GM12878 (cell line): ENCODE data around the gene GALNTL6. TPM values are rescaled to one million over a fixed set of nuclear protein-coding genes. Genes with fewer than 3 reads are reported as not detected.

Experiments used
- ATAC-seq: fragments of 200-7000 bp; cut with Tn5 transposase; 3 replicates; pipeline ENCODE4 v1.9.1; 2020; ENCODE audit warnings: mild to moderate bottlenecking, moderate library complexity
- BruUV-seq: library from RNA; stranded (reverse); fragments of 400-500 nt; replicated peaks from 2 replicates; lab custom pipeline; 2021; lab: Mats Ljungman, UMichigan
- CTCF ChIA-PET: fragments of 300-600 bp; sonication (Branson Sonifier 250); formaldehyde crosslinking; extraction: SDS; loops from one replicate; lab custom pipeline; 2021; ENCODE audit warnings: inconsistent platforms; lab: Yijun Ruan, JAX
- POLR2A ChIA-PET: fragments of 350-600 bp; formaldehyde crosslinking; extraction: SDS; loops from one replicate; lab custom pipeline; 2021; ENCODE audit warnings: inconsistent platforms; lab: Charles Lee
- RAD21 ChIA-PET: fragments of 300-600 bp; sonication (Branson Sonifier 250); formaldehyde crosslinking; loops from one replicate; lab custom pipeline; 2023; ENCODE audit warnings: antibody characterized with exemption; ENCODE audit not compliant: unreplicated experiment; lab: Charles Lee
- SMC1A ChIA-PET: fragments of 300-600 bp; sonication (Branson Sonifier 250); formaldehyde crosslinking; loops from one replicate; lab custom pipeline; 2023; ENCODE audit not compliant: unreplicated experiment, uncharacterized antibody; lab: Charles Lee
- DNase-seq: peaks from one replicate; pipeline ENCODE4 v3.0.0-alpha.2; 2011; ENCODE audit warnings: low read depth, low spot score
- FAIRE-seq: peaks from 3 replicates; lab custom pipeline; 2011; peaks lifted over from hg19 to GRCh38; lab: Jason Lieb, UNC
- H2AFZ ChIP-seq: 2 replicates; pipeline ENCODE4 v1.6.0; 2011; ENCODE audit warnings: low read depth, low read length, control low read depth; ENCODE audit not compliant: control insufficient read depth
- H3K27ac ChIP-seq: 2 replicates; pipeline ENCODE4 v1.5.1; 2011; ENCODE audit warnings: control low read depth; ENCODE audit not compliant: control insufficient read depth, insufficient read depth
- H3K27me3 ChIP-seq, 2 experiments: replicated peaks in 1 of 2; 2 replicates each; pipeline versions ENCODE4 v1.6.0 to v1.6.1; 2011; ENCODE audit warnings: low read length in 1 of 2; ENCODE audit not compliant: control insufficient read depth in 2 of 2, insufficient read depth in 2 of 2
- H3K36me3 ChIP-seq, 2 experiments: 2 replicates each; pipeline ENCODE4 v1.5.1; 2011; ENCODE audit warnings: low read length in 1 of 2; ENCODE audit not compliant: control insufficient read depth in 2 of 2, insufficient read depth in 2 of 2
- H3K4me1 ChIP-seq: 2 replicates; pipeline ENCODE4 v1.6.1; 2011; ENCODE audit warnings: mild to moderate bottlenecking, low read length, moderate library complexity, mixed read lengths; ENCODE audit not compliant: control insufficient read depth, insufficient read depth
- H3K4me2 ChIP-seq: 2 replicates; pipeline ENCODE4 v1.6.0; 2011; ENCODE audit warnings: control low read depth; ENCODE audit not compliant: control insufficient read depth, insufficient read depth
- H3K4me3 ChIP-seq: fragments of 200-600 bp; sonication (generic); 2 replicates; pipeline ENCODE4 v1.5.1; 2016
- H3K79me2 ChIP-seq: 2 replicates; pipeline ENCODE4 v1.6.0; 2011; ENCODE audit warnings: low read length; ENCODE audit not compliant: control insufficient read depth, insufficient read depth
- H3K9ac ChIP-seq: 2 replicates; pipeline ENCODE4 v1.8.0; 2011; ENCODE audit warnings: low read length, control low read depth, mixed read lengths; ENCODE audit not compliant: control insufficient read depth, insufficient read depth
- H3K9me3 ChIP-seq: replicated peaks from 3 replicates; pipeline ENCODE4 v1.5.1; 2011; ENCODE audit warnings: mild to moderate bottlenecking, low read length; ENCODE audit not compliant: control insufficient read depth, insufficient read depth
- H4K20me1 ChIP-seq: 2 replicates; pipeline ENCODE4 v1.6.0; 2011; ENCODE audit not compliant: control insufficient read depth, insufficient read depth
- ASH2L ChIP-seq: fragments of 300-600, 200-600 bp; sonication (generic); IDR thresholded peaks from 2 replicates; pipeline ENCODE4 v1.6.1; 2017; ENCODE audit warnings: low read depth, mild to moderate bottlenecking, borderline replicate concordance
- ELK1 ChIP-seq: IDR thresholded peaks from 2 replicates; pipeline ENCODE4 v1.6.1; 2012; ENCODE audit warnings: low read depth, low read length, improper control_type of control experiment
- ESRRA ChIP-seq: IDR thresholded peaks from 2 replicates; pipeline ENCODE4 v1.6.1; 2012; ENCODE audit warnings: mild to moderate bottlenecking, low read length, improper control_type of control experiment
- IRF3 ChIP-seq: fragments of 450-650 bp; IDR thresholded peaks from 2 replicates; pipeline ENCODE4 v1.6.1; 2014; ENCODE audit warnings: mild to moderate bottlenecking
- SRF ChIP-seq, 2 experiments: IDR thresholded peaks; 2 replicates each; pipeline ENCODE4 v1.6.1; 2011; ENCODE audit warnings: low read depth in 2 of 2, low read length in 2 of 2, mild to moderate bottlenecking in 1 of 2, moderate library complexity in 1 of 2
- ZBTB11 ChIP-seq: fragments of 450-650 bp; formaldehyde crosslinking; IDR thresholded peaks from 2 replicates; pipeline ENCODE4 v1.5.0; 2022; ENCODE audit warnings: mild to moderate bottlenecking, missing genetic modification characterization
- in situ Hi-C: fragments of 300-500 bp; cut with MboI; formaldehyde crosslinking; loops from 9 replicates; pipeline ENCODE4 v1.14.3; 2018; ENCODE audit warnings: mixed read lengths
- intact Hi-C: fragments of 100-400 bp; cut with micrococcal nuclease; formaldehyde crosslinking; loops from one replicate; pipeline ENCODE4 v1.14.2; 2022; ENCODE audit not compliant: unreplicated experiment
- polyA plus RNA-seq, 11 experiments: library from polyadenylated mRNA; depleted of rRNA in 4 of 11; unstranded in 6 of 11; stranded (reverse) in 5 of 11; fragments of >200 nt; fragmentation: Nextera tagmentation in 4 of 11; fragmentation: Illumina TruSeq in 1 of 11; extraction: Ambion mirVana in 4 of 11; extraction: Trizol in 1 of 11; gene quantifications; 1 replicate in 1 of 11; 2 replicates in 10 of 11; pipeline versions ENCODE4 v1.2.1 to v1.2.3, GENCODE V29; 2011 to 2016; ENCODE audit warnings: inconsistent platforms in 2 of 11, missing spikeins in 2 of 11, low read depth in 1 of 11
- total RNA-seq, 4 experiments: library from RNA; depleted of rRNA in 3 of 4; stranded (reverse); fragments of >200 nt in 3 of 4; fragmentation: Illumina TruSeq in 1 of 4; extraction: Trizol in 1 of 4; gene quantifications; 2 replicates each; pipeline versions ENCODE4 v1.2.1 to v1.2.3, GENCODE V29; 2013 to 2021

GALNTL6 gene
- total and polyA plus RNA-seq, 10 of the 15 experiments (the other 5 are each of a cell fraction or from before 2014, with no cell fraction given), result 0.01 to 0.29 TPM; not detected in 8

- intact Hi-C loops (no loop called here), in situ Hi-C loops (no loop called here)
- POLR2A ChIA-PET, result no interaction called here
- no peak for TF ChIP-seq ZBTB11 (CRISPR knock-in tag)
- TF ChIP-seq ESRRA, result no peak
- no peak for TF ChIP-seq SRF (IDR thresholded peaks at IDR 0.05; ENCODE audit: low read depth in 2 of 2, low read length in 2 of 2)
- TF ChIP-seq ASH2L, result no peak
- no peak for TF ChIP-seq IRF3
- TF ChIP-seq ELK1, result no peak
- H3K36me3 ChIP-seq, result no peaks in the 10 kb centered on the region
- H3K4me2 ChIP-seq, result no peak overlapping the region
- SMC1A ChIA-PET, result no interaction called here
- no peaks in the 10 kb centered on the region for H4K20me1 ChIP-seq
- ATAC-seq (no peak), FAIRE-seq (no peak), DNase-seq (no peak)
- no peaks in the 10 kb centered on the region for H3K27me3 ChIP-seq
- H3K9me3 ChIP-seq, result no peaks in the 10 kb centered on the region
- no peak overlapping the region for H3K27ac ChIP-seq
- RAD21 ChIA-PET, result no interaction called here
- H3K79me2 ChIP-seq, result no peaks in the 10 kb centered on the region
- BruUV-seq, result no TSS peak
- no peak overlapping the region for H3K4me3 ChIP-seq
- H2AFZ ChIP-seq, result no peak overlapping the region
- H3K9ac ChIP-seq, result no peak overlapping the region
- CTCF ChIA-PET, result no interaction called here
- no peaks in the 10 kb centered on the region for H3K4me1 ChIP-seq
These were observed 432.3 kb downstream of the GALNTL6 start for GRCh38 chr4:172245516-172245915.
